Epidermal melanocyte (primary cell): ENCODE measurements around the gene PLA2G2D.

ENCODE experiments used
- DNase-seq: peaks from one replicate; pipeline ENCODE4 v3.0.0; 2011; ENCODE audit warnings: low spot score; ENCODE audit not compliant: insufficient read length

Gene PLA2G2D, protein sequence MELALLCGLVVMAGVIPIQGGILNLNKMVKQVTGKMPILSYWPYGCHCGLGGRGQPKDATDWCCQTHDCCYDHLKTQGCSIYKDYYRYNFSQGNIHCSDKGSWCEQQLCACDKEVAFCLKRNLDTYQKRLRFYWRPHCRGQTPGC

DNA sequence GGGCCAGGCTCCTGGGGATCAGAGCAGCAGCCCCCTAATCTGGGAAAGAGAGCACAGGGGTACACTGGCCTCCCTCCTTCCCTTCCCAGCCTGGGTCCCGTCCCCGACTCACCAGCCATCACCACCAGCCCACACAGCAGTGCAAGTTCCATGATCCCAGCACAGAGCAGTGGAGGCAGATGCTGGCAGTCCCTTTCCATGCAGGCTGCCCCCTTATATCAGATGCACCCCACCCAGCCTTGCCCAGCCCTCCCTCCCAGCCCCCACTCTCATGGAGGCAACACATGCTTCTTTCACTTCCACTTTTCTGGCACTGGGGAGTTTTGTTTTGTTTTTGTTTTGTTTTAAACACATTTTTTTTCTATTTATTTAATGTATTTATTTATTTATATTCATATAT lies at the start of gene PLA2G2D:
PLA2G2D (minus strand) TSS at position 190 of the 400 bp plus-strand sequence; CDS start at position 152, 38 bp downstream.
- no peak for DNase-seq

DNA sequence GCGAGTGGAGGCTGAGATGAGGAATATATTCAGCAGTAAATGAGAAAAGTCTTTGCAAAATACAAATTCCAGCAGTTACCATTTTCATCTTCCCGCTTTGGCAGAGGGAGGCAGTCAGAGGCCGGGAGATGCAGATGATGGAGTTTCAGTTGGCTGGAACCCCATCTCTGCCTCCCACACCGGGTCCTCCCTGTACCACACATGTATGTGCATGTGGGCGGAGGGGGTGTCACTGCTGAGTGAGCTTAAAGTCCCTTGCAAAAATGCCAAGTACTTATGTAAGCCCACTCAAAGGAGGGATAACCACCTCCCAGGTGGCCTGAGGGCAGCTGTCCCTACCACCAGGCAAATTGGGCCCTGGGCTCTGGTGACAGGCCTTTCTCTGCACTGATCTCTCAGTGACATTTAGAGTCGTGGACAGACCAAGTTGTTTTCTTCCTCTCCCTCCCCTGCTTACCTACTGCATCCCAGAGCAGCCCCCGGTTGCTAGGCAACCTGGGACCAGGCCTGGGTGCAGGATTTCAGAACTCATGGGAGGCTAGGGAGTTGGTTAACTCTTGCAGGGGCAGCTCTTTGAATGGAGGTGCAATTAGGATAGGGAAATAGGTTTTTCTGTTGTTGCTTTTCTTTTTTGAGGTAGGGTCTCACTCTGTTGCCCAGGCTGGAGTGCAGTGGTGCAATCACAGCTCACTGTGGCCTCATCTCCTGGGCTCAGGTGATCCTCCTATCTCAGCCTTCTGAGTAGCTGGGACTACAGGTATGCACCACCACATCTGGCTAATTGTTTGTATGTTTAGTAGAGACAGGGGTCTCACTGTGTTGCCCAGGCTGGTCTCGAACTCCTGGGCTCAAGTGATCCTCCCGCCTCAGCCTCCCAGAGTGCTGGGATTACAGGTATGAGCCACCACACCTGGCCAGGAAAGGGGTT lies 49.5 kb upstream of the PLA2G2D start:
- no peak for DNase-seq

DNA sequence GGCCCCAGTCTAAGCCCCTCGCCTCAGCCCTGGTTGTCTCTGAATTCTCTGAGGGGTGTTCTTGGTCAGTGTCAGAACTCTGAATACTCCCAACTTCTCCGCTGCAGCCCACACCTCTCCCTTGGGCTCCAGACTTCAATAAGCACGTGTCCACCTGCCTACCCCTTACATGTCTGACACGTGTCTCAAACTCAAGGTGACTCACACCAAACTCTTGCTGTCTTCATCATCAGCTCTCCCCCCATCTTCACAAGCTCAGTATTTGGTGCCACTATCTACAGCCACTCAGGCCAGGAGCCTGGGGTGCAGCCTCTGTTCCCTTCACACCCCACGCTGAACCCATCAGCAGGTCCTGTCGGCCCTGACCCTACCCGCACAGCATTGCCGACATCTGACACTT lies 47.8 kb upstream of the PLA2G2D start:
- DNase-seq = no peak

DNA sequence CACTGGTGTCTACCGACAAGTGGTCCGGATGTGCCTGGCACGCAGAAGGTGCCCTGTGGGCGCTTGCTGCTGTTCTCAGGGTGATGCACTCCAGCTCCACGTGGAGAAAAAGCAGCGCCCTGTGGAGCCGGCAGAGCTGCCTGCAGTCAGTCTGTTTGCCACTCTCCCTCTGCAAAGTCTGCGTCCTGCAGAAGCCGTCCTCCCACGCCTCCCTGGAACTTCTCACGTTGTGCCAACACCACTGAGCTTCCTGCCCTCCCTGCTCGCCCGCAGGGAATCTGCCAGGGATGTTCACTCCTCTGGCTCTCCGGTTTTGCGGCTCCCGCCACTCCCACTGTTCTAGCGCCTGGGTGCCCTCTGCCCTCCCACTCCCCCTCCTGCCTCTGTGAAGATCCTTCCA lies 46.7 kb upstream of the PLA2G2D start:
- DNase-seq = no peak

DNA sequence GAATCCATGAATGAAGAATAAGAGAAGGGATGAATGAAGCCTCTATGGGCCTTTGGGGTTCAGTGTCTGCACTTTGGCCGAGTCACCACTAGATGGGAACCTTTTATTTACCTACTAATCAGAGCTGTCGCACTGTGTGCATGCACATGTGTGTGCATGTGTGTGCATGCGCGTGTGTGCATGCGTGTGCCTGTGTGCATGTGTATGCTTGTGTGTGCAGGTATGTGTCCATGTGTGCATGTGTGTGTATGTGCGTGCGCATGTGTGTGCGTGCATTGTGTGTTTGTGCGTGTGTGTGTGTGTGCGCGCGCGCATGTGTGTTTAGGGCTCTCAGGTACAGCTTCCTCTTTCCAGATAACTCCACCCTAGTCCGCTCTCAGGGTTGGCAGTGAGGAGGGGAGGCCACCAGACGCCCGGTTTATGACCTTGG lies 46.2 kb upstream of the PLA2G2D start:
- DNase-seq = no peak

DNA sequence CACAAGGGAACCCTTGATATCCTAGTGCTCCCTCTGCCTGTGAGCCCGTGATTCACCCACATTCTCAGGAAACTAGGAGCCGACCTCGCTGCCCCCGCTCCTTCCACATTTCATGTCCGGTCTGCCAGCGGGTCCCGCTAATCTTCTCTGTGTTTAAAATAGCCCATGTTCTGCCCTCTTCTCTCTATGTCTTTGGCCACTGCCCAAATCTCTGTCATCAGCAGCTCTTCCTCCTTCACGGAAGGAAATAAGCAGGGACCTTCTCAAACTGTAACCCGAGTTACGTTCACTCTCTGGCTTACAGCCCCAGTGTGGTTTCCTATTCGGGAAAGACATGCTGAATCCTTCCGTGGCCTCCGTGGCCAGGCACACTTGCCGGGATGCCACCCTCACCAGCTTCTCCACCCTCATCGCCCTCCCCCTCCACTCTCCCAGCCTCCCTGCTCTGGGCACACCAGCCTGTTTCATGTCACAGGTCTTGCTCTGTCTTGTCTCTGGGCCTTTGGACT lies 45.4 kb upstream of the PLA2G2D start:
- DNase-seq = no peak

DNA sequence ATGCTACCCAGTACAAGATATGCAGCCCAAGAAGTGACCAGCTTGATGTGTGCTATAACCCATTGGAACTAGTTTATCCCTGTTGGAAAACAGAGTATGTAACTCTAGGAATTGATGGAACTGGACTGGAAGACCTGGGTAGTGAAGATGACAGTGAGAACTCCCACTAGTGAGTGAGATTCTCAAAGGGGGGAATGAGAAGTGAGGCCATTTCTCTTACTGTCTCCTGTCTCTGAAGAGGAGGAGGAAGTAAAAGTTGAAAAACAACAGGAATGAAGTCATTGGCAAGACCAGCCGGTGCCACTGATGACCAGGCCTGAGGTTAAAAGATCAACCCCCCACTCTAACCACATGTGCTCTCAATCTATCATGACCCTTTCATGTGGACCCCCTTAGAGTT lies 40.7 kb upstream of the PLA2G2D start:
- DNase-seq = no peak

DNA sequence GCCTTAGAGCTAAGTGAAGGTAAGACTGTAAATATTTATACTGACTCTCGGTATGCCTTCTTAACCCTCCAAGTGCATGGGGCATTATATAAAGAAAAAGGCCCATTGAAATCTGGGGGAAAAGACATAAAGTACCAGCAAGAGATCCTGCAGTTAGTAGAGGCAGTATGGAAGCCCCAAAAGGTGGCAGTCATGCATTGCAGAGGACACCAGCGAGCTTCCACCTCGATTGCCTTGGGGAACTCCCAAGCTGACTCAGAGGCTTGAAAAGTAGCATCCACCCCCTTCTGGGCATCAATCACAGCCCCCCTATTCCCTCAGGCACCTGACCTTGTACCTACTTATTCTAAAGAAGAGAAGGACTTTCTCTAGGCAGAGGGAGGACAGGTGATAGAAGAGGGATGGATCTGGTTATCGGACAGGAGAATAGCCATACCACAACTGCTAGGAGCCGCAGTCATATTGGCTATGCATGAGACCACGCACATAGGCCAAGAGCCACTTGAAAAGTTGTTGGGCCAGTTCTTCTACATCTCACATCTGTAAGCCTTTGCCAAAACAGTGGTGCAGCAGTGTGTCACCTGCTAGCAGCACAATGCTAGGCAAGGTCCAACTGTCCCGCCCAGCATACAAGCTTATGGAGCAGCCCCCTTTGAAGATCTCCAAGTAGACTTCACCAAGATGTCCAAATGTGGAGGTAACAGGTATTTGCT lies 39.2 kb upstream of the PLA2G2D start:
- DNase-seq = no peak

DNA sequence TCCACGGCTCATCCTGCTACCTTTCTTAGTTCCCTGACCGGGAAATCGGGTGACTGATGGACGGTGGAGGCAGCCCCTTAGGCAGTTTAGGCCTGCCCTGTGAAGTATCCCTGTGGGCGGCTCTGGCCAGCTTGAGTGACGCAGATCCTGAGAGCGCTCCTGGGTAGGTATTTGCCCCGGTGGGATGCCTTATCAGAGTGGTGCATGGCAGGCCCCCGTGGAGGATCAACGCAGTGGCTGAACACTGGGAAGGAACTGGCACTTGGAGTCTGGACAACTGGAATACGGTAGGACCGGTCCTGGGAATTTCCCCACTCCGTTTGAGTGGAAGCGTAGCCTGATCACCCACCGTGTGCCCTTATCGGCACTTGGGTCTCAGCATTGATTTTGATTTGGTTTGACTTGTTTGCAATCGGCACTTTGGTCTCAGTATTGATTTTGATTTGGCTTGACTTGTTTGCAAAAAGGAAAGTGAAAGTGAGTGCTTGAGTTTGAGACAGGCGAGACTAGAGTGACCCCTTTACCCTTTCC lies 35.0 kb upstream of the PLA2G2D start:
- DNase-seq = no peak

DNA sequence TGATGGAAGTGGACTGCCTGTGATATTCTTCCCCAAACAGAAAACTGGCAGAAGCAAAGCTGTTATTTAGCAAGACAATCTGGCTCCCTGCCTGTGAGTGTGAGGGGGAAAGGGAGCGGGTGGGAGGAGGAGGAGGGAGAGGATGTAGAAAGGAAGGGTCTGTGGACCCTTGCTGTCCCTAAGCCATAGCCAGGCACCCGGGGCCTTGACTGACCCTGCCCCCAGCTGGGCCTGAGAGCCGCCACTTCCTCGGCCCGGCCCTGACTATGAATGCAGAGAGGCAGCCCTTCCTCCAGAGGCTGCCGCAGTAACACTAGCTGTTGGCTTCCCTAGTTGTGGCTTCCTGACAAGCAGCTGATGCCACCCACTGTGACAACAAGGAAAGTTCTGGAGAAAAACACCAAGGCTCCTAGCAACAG lies 33.7 kb upstream of the PLA2G2D start:
- no peak for DNase-seq

DNA sequence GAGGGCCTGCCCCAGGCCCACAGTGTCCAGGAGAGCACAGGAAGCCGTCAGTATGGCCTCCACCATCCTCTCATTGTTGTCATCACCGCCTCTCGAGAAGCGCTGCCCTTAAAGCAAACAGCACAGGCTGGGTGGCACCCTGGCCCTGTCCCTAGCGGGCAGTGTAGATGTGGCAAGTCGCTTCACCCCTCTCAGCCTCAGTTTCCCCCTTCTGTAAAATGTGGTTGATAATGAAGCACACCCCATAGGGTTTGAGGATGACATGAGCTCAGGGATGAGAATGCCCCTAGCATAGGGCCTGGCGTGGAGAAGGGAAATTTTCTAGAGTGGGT lies 33.2 kb upstream of the PLA2G2D start:
- no peak for DNase-seq

DNA sequence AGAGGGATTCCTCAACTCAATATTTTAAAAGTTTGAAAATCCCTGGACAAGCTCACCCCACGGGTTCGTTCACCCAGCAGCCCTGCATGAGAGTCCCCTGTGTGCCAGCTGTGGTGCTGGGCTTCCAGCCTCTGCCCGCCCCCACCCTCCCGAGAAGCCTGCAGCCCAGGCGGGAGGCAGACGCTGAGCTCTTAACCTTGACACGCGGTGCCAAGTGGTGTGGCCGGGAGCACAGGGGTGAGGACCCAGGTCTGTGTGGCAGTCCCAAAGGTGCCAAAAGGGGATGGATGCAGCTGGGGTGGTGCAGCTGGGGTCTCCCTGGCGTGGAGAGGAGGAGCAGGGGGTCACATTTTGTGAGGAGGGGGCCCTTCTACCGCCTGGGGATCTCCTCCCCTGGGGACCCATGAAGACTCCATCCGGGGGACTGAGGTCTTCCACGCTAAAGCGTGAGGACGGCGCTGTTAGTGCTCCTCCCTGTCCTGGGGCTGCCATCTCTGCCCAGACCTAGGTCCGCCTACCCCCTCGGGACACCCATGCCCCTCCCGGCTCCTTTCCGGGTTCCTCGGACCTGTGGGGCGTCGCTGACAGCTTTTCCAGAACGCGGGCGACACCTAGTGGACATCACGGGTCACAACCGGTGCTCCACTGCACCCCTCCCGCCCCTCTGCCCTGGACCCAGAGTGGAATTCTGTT lies 32.7 kb upstream of the PLA2G2D start:
- peak; percentile 86 for DNase-seq

DNA sequence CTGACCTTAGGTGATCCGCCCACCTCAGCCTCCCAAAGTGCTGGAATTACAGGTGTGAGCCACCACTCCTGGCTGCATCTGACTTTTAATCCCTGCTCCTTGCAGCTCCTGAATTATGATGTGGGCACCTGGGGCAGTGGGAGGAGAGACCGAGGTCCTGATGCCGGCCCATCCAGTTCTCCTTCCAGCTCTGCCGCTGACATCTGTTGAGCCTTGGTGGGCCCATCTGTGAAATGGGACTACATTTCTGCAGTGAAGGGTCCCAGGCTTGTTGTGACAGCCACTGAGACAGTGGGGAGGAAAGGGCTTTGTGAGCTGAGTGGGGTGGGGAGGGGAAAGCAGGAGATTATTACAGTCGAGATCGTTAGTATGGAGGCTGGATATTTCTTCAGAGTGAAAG lies 31.6 kb upstream of the PLA2G2D start:
- DNase-seq = no peak

DNA sequence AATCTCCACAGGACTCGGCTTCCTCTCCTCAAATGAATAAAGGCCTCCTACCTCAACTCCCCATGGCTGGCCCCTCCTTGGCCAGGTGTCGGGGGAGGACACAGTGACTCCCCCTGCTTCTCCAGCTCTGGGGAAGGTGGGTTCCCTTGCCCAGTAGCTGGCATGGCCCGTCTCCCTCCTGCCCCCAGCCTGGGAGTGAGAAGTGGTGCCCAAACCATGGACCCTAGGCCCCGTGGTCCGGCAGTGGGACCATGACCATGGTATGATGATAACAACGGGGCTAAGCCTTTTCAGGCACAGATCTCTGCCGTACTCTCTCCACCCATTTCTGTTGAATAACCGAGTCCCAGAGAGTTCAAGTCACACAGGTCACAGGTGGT lies 31.0 kb upstream of the PLA2G2D start:
- no peak for DNase-seq

DNA sequence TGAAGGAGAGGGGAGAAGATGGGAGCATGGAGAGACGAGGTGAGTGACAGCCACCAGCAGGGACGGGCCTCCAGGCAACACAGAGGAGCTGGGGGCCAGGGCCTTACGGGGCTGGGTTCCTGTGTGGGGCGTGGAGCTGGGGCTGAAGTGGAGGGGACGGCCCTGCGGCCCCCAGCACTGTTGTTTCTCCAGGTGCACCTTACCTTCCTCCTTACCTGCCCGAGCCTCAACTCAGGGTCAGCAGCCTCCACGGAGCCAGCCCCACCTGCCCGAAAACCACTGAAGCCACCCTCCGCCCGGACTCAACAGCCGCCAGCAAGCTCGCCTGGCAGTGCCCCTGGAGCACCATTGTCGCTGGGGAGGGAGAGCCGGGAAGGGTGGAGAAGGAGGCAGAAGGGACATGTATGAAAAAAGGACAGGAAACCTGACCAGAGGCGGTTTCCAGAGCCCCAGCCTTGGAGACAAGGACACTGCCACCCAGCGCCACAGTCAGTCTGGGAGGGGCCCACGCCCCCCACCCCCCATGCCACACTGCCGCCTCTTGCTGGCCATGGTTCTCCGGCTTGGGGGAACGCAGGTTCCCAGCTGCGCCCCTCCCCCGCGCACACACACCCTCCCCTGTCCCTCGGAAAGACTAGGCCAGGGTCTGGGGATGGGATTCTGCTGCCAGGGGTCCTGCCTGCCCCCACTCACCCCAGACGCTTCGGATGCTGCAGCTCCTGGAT lies 30.4 kb upstream of the PLA2G2D start:
- no peak for DNase-seq

DNA sequence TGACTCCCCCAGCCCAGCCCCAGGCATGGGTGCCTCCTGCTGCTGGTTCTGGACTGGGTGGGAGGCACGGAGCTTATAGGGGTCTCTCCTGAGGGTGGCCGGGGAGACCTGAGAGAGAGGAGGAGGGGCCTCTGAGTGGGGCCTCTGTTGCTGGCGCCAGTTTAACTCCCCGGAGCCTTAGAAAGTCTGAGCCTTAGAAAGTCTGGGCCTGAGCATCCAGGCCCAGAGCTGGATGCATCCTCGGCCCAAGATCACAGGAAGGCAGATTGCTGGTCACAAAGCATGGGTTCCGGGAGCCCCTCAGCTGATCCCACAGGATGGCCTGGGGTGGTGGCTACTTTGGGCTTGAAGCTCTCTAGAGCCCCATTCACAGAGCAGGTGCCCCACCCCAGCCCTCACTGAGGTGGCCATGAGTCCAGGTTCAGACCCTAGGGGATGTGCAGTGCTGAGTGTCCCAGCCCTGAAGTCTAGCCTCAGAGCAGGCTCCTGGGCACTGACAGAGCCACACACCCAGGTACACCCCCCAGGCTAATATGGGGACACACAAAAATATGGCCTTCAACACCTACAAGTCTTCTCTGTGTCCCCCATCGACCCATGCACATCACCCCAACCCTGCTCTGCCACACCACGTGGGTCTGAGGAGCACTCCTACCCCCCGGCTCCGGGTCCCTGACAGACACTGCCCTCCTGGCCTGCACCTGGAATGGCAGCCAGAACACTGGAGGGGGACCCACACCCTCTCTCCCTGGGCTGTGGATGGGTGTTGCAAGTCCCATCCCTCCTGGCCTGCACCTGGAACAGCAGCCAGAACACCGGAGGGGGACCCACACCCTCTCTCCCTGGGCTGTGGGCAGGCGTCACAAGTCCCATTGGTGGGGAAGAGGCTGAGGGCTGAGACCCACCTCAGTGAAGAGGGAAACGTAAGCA lies 29.5 kb upstream of the PLA2G2D start:
- no peak for DNase-seq

DNA sequence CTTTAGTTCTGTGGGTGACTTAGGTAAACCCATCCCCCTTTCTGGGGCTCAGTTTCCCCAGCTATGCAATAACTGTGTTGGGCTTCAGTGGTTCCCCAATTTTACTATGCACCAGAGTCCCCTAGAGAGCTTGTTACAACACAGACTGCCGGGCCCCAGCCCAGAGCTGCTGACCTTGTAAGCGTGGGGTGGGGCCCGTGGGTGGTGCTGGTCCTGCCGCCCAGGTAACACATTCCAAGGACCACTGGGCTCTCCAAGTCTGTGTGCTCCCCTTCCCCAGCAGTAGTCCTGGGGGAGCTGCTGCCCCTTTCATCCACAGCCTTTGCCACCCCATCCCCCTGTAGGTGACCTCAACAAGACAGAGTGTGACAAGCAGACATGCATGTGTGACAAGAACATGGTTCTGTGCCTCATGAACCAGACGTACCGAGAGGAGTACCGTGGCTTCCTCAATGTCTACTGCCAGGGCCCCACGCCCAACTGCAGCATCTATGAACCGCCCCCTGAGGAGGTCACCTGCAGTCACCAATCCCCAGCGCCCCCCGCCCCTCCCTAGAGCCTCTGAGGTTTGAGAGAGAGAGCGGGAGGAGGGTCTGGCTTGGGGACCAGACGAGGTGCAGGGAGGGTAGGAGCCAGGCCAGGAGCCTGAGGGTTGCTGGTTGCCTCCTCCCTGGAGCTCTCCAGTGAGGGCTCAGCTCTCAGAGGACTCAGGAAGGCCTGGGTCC lies 28.7 kb upstream of the PLA2G2D start:
- DNase-seq = no peak

DNA sequence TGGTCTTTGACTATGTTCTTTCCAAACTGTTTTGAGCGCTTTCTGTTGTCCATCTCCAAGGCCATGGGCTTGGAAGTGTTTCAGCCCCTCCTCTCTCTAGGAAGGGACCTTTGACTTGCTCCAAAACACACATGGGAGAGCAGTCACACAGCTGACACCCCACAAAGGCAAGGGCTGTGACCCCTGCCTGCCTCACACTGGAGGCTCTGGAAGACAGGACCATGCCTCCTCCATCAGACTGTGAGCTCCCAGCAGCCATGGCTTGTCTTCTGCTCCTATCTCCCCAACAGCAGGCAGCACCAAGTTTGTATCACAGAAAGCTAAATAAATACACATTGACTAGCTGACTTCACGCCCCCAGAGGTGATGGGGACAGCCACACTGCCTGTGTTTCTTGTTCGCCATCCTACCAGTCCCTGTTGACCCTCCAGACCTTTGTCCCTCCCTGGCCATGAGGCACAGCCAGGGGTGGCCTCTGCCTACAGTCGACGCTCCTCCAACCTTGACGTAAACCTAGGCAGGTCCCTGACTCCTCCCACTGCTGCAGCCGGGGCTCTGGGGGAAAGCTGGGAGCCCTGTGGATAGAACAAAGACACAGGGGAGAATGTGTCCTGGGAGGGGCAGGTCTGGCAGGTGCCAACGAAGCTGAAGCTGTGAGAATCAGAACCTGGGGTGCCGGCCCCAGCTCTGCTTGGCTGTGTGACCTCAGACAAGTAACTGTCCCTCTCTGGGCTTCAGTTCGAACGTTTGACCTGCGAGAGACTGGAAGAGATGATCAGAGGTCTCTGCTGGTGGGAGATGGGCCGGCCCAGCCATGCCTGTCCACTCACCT lies 24.6 kb upstream of the PLA2G2D start:
- DNase-seq = no peak
